ENCODE measurements around the gene SPTBN1.

SPTBN1 gene

GRCh38 chr2:54598347-54599325 is 142.5 kb downstream of the SPTBN1 start:
- no peak for DNase-seq (ENCODE audit: low read depth)
- no peak overlapping the region for H3K4me3 ChIP-seq (ENCODE audit: low read depth, low read length)
- no peak for TF ChIP-seq CTCF (IDR thresholded peaks at IDR 0.05; ENCODE audit: low read depth, low read length, missing control alignments)

DNA sequence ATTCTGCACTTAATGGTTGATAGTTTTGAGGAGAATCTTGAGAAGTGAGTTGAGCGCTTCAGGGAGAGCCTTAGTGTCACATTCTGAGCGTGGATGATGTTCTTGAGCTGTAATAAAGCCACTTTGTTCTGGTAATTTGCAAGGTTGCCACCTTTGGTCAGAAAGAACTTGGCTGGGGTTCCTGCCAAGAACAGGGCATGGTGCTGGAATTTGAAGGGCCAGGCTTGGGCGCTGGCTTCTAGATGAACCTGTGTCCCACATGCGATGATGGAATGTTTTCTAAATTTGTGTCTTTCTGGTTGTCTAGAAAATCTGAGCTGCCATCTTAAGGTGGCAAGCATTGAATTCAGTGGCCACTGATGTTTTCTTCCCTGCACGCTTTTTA is 143.2 kb downstream of the SPTBN1 start:
- TF ChIP-seq CTCF (IDR thresholded peaks at IDR 0.05; ENCODE audit: low read depth, low read length, missing control alignments): no peak
- H3K4me3 ChIP-seq (ENCODE audit: low read depth, low read length): no peak overlapping the region
- DNase-seq (ENCODE audit: low read depth): no peak

GRCh38 chr2:54599914-54600313 is 143.8 kb downstream of the SPTBN1 start:
- H3K4me3 ChIP-seq (ENCODE audit: low read depth, low read length): no peak overlapping the region
- TF ChIP-seq CTCF (IDR thresholded peaks at IDR 0.05; ENCODE audit: low read depth, low read length, missing control alignments): no peak
- DNase-seq (ENCODE audit: low read depth): no peak

DNA sequence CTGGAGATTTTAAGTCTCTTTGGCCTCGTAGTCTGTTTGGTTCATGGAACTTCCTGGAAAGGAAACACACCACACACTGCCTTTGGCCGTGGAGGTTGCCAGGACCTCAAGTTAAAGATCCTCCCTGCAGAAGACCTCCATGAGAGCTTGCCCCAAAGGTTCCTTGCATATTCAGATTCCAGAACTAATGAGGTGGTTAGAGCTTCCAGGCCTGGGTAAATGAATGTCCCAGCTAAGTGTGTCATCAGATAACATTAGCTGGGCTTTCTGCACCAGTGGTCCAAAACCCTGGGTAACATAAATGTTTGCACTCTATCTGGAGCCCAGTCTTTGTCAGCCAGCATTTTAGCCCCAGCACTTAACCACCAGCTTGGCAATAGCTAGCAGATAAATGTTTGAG is 145.2 kb downstream of the SPTBN1 start:
- DNase-seq (ENCODE audit: low read depth): no peak
- no peak for TF ChIP-seq CTCF (IDR thresholded peaks at IDR 0.05; ENCODE audit: low read depth, low read length, missing control alignments)
- H3K4me3 ChIP-seq (ENCODE audit: low read depth, low read length): no peak overlapping the region

GRCh38 chr2:54602736-54603322 is 146.7 kb downstream of the SPTBN1 start:
- TF ChIP-seq CTCF (IDR thresholded peaks at IDR 0.05; ENCODE audit: low read depth, low read length, missing control alignments): no peak
- H3K4me3 ChIP-seq (ENCODE audit: low read depth, low read length): no peak overlapping the region
- DNase-seq (ENCODE audit: low read depth): no peak

DNA sequence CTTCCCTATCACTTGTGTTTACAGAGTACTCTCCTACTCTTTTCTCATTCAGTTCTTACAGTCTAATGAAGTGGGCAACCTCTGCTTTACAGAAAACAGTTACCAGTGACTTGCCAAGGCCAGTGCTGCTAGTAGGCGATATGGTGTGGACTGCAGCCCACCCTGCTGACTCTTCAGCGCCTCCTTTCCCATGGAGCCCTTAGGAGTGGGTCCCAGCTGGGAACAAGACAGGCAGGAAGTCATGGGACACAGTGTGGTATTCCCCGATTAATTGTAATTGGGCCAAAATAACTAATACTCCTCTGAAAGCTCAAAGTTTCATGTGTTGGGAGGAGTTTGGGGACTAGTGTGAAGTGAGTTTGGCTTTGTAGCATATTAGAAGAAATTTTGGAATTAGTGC is 147.2 kb downstream of the SPTBN1 start:
- H3K4me3 ChIP-seq (ENCODE audit: low read depth, low read length): no peak overlapping the region
- DNase-seq (ENCODE audit: low read depth): no peak
- TF ChIP-seq CTCF (IDR thresholded peaks at IDR 0.05; ENCODE audit: low read depth, low read length, missing control alignments): no peak

Measured in GM12864 (cell line).